NCI-H1105 (cell line): ENCODE data around the gene OTX1.
"Not testable (repeated sequence)": the region's sequence is repeated elsewhere in the genome, so short reads cannot be mapped to it uniquely, and the experiment has no call there.

Experiments
- DNase-seq: peaks from one replicate; lab custom pipeline; 2025; lab: John Stamatoyannopoulos, UW

The OTX1 gene

DNA sequence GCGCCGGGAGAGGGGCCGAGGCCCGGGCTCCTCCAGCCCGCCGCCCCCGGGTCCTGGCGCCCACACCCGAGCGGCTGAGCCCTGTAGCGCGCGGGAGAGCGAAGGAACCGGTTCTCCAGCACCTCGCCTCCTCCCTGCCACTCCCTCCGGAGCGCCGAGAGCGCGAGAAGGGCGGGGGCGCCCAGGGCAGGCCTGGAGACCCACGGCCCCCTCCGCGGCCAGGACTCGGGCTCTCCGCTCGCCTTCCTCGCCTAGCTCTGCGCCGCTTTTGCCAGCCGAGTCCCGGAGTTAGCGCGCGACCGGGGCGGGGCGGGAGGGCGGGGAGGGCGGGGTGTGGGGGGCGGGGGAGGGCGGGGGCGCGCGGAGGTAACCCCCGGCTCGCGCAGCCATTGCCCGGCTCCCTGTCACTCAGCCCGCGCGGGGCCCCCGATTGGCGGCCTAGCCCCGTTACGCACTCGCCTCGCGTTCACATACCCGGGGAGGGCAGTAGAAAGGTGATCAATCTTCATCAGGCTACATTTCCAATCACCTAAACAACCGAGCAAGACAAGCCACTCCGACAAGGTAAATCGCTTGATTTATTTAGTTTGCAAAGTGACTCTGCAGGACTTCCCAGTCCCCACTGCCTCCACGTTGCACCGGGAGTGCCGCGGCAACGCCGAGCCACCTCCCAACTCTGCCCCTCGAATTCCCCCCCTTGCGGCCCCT is at the start of gene OTX1:
OTX1 (plus strand) TSS at position 497 of the 708 bp plus-strand sequence. CDS start 2,161 bp downstream, outside the sequence.
- peak; percentile 84 for DNase-seq

GRCh38 chr2:63001576-63001975 is 49.1 kb upstream of the OTX1 start:
- DNase-seq, result no peak

DNA sequence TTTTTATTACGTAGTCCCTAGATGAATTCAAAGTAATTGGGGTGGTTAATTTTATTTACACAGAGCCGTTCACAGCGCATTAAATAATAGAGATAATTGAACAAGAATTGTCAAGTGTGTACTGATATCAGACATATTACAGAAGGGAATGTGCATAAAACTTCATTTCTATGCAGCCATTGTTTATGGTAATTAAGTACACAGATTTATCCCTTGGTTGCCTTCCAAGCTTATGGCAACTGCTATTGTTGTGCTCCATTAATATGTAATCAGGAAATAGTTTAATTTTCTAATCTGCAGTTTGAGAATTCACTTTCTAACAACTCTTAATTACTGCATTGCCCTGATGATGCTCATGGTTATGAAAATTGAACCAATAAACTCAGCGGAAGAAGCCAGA is 47.3 kb upstream of the OTX1 start:
- peak; percentile 26 for DNase-seq

- no peak for DNase-seq
These were observed 42.7 kb upstream of the OTX1 start for GRCh38 chr2:63007813-63008458.

GRCh38 chr2:63008838-63009237 is 41.8 kb upstream of the OTX1 start:
- DNase-seq, result no peak

GRCh38 chr2:63009490-63009889 is 41.1 kb upstream of the OTX1 start:
- no peak for DNase-seq

GRCh38 chr2:63012541-63012940 is 38.1 kb upstream of the OTX1 start:
- DNase-seq, result no peak

GRCh38 chr2:63013438-63013837 is 37.2 kb upstream of the OTX1 start:
- no peak for DNase-seq

DNA sequence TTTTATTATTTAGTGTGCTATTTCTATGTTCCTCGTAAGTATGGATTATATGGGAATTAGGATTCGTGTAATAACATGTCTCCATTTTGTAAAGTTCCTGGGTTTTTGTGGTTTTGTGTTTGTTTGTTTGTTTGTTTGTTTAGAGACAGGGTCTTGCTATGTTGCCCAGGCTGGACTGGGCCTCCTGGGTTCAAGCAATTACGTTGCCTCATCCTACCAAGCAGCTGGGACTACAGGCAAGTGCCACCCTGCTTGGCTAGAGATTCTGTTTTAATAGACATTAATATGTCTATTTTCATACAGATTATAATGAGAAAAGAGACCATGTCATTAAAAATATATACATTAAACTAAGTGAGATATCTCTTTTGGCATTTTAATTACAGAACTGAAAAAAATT is 35.2 kb upstream of the OTX1 start:
- DNase-seq, result no peak

DNA sequence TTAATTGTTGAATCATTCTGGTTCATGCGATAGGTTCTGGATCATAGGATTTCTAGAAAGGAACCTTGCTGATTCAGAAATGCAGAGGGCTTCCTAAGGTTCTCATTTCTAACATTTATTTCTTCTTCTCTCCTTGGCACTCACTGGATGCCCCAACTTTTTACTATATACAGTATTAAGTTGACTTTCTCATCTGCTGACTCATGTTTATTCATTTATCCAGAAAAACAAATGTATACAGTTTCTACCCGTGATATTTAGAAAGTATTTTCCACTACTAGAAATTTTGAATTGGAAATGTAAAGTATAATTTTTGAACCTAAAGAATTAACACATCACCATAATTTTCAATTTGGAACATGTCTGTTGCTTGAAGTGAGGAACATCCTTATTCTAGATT is 32.2 kb upstream of the OTX1 start:
- DNase-seq, result no peak

DNA sequence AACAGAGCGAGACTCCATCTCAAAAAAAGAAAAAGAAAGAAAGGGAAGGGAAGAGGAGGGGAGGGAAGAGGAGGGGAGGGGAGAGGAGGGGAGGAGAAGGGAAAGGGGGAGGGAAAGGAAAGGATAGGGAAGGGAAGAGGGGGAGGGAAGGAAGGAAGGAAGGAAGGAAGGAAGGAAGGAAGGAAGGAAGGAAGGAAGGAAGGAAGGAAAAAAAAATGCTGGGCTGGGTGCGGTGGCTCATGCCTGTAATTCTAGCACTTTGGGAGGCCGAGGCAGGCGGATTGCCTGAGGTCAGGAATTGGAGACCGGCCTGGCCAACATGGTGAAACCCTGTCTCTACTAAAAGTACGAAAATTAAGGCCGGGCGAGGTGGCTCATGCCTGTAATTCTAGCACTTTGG is 30.9 kb upstream of the OTX1 start:
- not testable (repeated sequence) for DNase-seq

DNA sequence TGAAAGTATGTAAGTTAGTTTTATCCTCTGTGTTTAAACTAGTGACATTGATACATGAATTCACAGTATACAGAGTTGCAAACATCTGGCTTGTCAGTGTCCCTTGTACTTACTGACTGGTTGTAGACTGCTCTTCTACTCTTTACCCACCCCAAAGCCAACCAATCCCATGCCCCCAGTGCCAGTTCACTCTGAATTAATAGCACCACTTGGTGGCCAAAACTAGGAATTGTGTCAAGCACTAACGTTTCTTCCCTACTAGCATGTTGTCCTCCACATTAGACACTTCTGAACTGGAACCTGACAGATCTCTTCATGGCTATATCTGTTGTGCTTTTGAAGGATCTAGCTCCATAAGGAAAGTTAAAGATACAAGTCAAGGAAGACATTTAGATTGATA is 27.2 kb upstream of the OTX1 start:
- DNase-seq, result no peak

GRCh38 chr2:63027220-63027619 is 23.4 kb upstream of the OTX1 start:
- no peak for DNase-seq

DNA sequence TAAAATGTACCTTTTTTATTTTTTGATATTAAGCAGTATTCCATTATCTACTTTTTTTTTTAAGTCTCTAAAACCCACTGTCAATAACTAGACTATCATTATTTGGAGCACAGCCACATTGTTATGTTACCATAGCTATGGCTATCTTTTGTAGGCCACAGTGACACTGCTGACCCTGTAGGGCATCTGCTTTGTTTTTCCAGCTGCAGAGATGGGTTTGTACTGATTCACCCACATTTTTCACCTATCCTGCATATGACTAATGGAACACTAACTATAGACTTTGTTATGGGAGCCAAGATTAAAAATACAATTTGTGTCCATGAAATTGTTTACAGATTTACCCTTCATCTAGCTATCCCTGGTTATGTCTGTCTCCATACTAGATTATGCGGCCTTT is 21.6 kb upstream of the OTX1 start:
- no peak for DNase-seq

GRCh38 chr2:63034526-63034925 is 16.1 kb upstream of the OTX1 start:
- DNase-seq, result no peak

DNA sequence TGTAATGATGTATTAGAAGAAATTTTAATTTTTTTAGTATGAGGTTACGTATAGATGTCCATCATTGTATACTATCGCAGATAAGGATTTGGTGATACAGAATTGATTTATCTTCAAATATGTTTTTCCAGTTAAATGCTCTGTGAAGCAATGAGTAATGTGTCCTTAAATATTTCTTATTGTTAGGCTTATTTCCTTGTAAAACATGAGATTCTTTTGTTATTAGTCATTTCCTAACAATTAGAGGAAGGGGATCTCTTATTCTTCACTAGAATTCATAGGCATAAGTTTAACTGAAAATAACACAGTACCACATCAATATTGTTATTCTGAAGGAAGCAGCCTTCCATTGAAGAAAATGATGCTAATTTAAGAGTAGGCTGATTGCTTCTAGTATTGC is 15.5 kb upstream of the OTX1 start:
- DNase-seq, result no peak

- no peak for DNase-seq
These were observed 15.0 kb upstream of the OTX1 start for GRCh38 chr2:63035660-63036059.

DNA sequence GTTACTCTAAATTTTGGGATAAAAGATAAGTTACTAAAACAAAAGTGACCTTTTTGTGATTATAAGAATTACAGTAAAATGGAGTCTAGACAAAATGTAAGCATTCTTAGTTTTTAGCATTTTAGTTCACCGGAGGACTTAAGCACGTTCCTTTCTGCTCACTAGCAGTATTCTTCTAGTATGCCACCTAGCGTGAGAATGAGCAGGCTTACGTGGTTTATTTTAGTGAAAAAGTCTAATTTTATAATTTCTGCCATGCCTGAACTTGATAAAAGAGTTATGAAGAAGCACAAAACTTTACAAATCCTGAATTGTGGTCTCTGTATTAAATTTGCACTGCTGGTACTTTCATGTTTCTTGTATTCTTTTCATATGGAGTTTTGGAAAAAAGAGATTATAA is 12.6 kb upstream of the OTX1 start:
- DNase-seq, result no peak

DNA sequence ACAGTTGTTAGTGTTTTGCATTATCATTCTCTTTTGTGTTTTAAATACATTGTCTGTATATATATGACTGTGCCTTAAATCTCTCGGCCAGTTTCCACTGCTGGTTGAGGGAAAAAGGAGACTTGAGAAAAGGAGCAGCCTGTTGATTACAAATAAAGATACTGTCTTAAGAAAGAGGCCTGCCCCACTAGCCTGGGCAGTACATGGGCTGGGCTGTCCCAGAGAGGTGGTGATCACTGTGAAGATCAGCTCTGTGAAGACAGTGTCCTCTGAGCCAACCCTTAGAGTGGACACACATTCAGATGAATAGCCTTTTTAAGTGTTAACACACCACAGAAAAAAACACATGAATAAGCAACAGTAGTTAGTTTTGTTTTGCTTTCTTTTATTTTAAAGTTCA is 10.0 kb upstream of the OTX1 start:
- no peak for DNase-seq

- no peak for DNase-seq
These were observed 9.0 kb upstream of the OTX1 start for GRCh38 chr2:63041592-63041991.

- no peak for DNase-seq
These were observed 6.0 kb upstream of the OTX1 start for GRCh38 chr2:63044362-63045327.

DNA sequence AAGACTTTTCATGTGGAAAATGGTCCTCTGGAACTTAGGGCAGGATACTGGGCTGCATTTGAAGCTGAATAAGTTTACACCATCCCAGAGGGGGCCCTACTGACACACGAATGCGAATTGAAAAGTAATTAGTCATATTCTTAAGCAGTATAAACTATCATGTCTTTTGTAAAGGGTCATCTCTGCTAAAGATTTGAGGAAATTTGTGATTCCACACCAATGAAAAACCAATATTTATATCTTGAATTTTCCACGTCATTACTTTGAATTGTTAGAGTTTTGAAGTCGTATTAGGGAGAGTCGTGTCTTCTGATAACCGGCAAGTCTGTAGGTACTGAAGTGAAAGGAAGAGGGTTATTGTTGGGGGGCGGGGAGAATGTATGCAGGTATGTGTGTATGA is 4.1 kb upstream of the OTX1 start:
- no peak for DNase-seq

DNA sequence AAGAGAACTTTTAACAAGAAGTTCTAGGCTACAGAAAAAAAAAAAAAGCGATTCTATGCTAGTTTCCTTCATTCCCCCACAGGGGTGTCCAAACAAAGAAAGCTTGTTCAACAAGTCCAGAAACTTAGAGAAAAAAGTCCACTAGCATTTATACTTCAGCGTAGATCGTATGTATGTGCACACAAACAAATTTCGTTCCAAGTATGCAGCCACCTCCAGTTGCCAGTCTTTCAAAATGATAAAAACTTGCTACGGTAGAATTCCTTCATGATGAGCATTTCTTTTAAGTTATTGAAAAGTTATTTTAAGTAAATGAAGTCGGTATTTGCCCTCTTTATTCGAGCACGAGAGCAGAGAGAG is 3.7 kb upstream of the OTX1 start:
- DNase-seq, result no peak
